GM23248 (cell line): Measurements from ENCODE around the gene GPD1L.

Source experiments
- EZH2 ChIP-seq: fragments of 200-600 bp; sonication (generic); IDR thresholded peaks from 2 replicates; pipeline ENCODE4 v1.6.1; 2018; ENCODE audit warnings: antibody characterized with exemption, mild to moderate bottlenecking; ENCODE audit not compliant: insufficient read depth, poor library complexity, severe bottlenecking
- EZH2phosphoT487 ChIP-seq: fragments of 200-600 bp; sonication (generic); IDR thresholded peaks from 2 replicates; pipeline ENCODE4 v1.6.1; 2018; ENCODE audit warnings: antibody characterized with exemption, moderate library complexity, mild to moderate bottlenecking, low read depth; ENCODE audit not compliant: insufficient read depth

DNA sequence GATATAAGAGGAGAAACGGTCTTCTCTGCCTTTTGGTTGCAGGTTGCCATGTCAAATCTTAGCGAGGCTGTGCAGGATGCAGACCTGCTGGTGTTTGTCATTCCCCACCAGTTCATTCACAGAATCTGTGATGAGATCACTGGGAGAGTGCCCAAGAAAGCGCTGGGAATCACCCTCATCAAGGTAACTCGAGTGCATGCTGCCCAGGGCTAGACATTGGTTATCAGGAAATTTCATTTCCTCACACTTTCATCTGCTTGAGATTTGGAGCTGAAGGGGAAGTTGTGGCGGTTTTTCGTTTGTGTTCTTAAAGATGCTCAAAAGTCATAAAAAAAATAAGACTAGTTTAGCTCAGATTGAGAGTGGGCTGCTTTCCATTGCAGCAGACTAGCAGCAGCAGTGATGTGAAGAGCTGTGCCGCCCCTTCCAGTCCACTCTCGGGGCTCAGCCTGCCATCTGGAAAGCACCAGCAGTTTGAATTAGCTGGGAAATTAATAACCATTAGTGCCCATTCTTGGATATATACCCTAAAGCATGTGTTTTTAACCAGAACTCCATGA lies 32.2 kb downstream of the GPD1L start:
- TF ChIP-seq EZH2 = no peak
- no peak for TF ChIP-seq EZH2phosphoT487
